ENCODE measurements around the gene LRRC27. TPM values are rescaled to one million over a fixed set of nuclear protein-coding genes. Genes with fewer than 3 reads are reported as not detected.
A peak's percentile ranks its signal among the peaks of the same experiment; 100 is the strongest.
"Not testable (repeated sequence)": the region's sequence is repeated elsewhere in the genome, so short reads cannot be mapped to it uniquely, and the experiment has no call there.

Gene LRRC27
- polyA plus RNA-seq, 2 of the 4 experiments (the other 2 are of a cell fraction) = 6.5 to 6.9 TPM

- no peak for DNase-seq (ENCODE audit: low read depth in 1 of 2, low spot score in 1 of 2)
- H3K4me1 ChIP-seq = no peaks in the 10 kb centered on the region
- H3K9me3 ChIP-seq = no peaks in the 10 kb centered on the region
- POLR2A ChIA-PET = no interaction called here
- whole genome bisulfite sequencing (ENCODE audit: missing lambda C conversion rate) = 84% methylated on average over 16 of the region's 25 CpGs
- no peak for ATAC-seq
- no peak for FAIRE-seq
- CTCF ChIA-PET = interaction anchor here (0.6 to 3.3 kb wide), 19 partner anchors 9 to 224 kb away, joined by 3 to 34 read pairs (median 4); no protein-coding TSS in a partner anchor
- H3K4me2 ChIP-seq = no peak overlapping the region
- no peak overlapping the region for H3K4me3 ChIP-seq
- TF ChIP-seq POLR2AphosphoS2 (conservative IDR thresholded peaks at IDR 0.05; ENCODE audit: low read length) (no peak), BCL3 (IDR thresholded peaks at IDR 0.05) (no peak), HOXA7 (CRISPR knock-in tag; IDR thresholded peaks at IDR 0.05) (no peak), FOSL2 (IDR thresholded peaks at IDR 0.05) (no peak), FOSL2 (CRISPR knock-in tag; IDR thresholded peaks at IDR 0.05) (no peak), HOXB13 (CRISPR knock-in tag; IDR thresholded peaks at IDR 0.05; ENCODE audit: low read depth) (no peak), ZC3H11A (IDR thresholded peaks at IDR 0.05) (no peak), BHLHE40 (IDR thresholded peaks at IDR 0.05; ENCODE audit: low read depth, low read length) (no peak), HDAC2 (IDR thresholded peaks at IDR 0.05) (no peak), SMC3 (IDR thresholded peaks at IDR 0.05) (no peak), RAD21 (conservative IDR thresholded peaks at IDR 0.05 in 1 of 2, IDR thresholded peaks at IDR 0.05 in 1 of 2) (no peak), PHF8 (IDR thresholded peaks at IDR 0.05; ENCODE audit: borderline replicate concordance, low read depth) (no peak), FOXS1 (CRISPR knock-in tag; IDR thresholded peaks at IDR 0.05) (no peak)
- H3K27ac ChIP-seq = no peak overlapping the region
Observed at GRCh38 chr10:132351611-132352010, 19.6 kb downstream of the LRRC27 start.

- H3K9me3 ChIP-seq, FAIRE-seq, H3K4me2 ChIP-seq, H3K4me1 ChIP-seq, H3K27ac ChIP-seq, H3K4me3 ChIP-seq: not testable (repeated sequence)
- TF ChIP-seq SMC3 (IDR thresholded peaks at IDR 0.05) = peak; percentile 86
- peak; percentile 69 for TF ChIP-seq CTCF (IDR thresholded peaks at IDR 0.05)
- TF ChIP-seq RAD21 (conservative IDR thresholded peaks at IDR 0.05 in 1 of 2, IDR thresholded peaks at IDR 0.05 in 1 of 2) = peak; percentile 73 to 84
- 33% methylated on average over 25 of the region's 44 CpGs for WGBS (ENCODE audit: missing lambda C conversion rate)
- POLR2A ChIA-PET = interaction anchor here (0.6 kb wide), 1 partner anchor 21 kb away, joined by 5 read pairs; no protein-coding TSS in a partner anchor
- CTCF ChIA-PET = interaction anchor here (0.6 to 5.3 kb wide), 35 partner anchors 9 to 162 kb away, joined by 3 to 49 read pairs (median 4); no protein-coding TSS in a partner anchor
- ATAC-seq (peak; percentile 90 to 93), DNase-seq (ENCODE audit: low read depth in 1 of 2, low spot score in 1 of 2) (peak; percentile 72 to 81)
Observed at GRCh38 chr10:132352462-132353308, 20.7 kb downstream of the LRRC27 start.

GRCh38 chr10:132353456-132354355 lies 21.7 kb downstream of the LRRC27 start:
- no peak for FAIRE-seq
- no peak overlapping the region for H3K4me3 ChIP-seq
- ATAC-seq = no peak
- ChIA-PET CTCF (interaction anchor here (0.6 to 5.3 kb wide), 36 partner anchors 9 to 161 kb away, joined by 3 to 49 read pairs (median 4); no protein-coding TSS in a partner anchor), POLR2A (interaction anchor here (0.6 kb wide), 1 partner anchor 22 kb away, joined by 5 read pairs; no protein-coding TSS in a partner anchor)
- H3K9me3 ChIP-seq = no peaks in the 10 kb centered on the region
- no peak overlapping the region for H3K27ac ChIP-seq
- WGBS (ENCODE audit: missing lambda C conversion rate) = 92% methylated on average over 20 of the region's 20 CpGs
- no peak for DNase-seq (ENCODE audit: low read depth in 1 of 2, low spot score in 1 of 2)
- H3K4me2 ChIP-seq = no peak overlapping the region
- no peaks in the 10 kb centered on the region for H3K4me1 ChIP-seq
- TF ChIP-seq HMGXB4 (CRISPR knock-in tag; IDR thresholded peaks at IDR 0.05; ENCODE audit: borderline replicate concordance) (no peak), MAX (IDR thresholded peaks at IDR 0.05) (no peak), PBX3 (IDR thresholded peaks at IDR 0.05) (no peak), POLR2A (IDR thresholded peaks at IDR 0.05; ENCODE audit: low read length) (no peak), RARB (CRISPR knock-in tag; IDR thresholded peaks at IDR 0.05) (no peak), MYC (IDR thresholded peaks at IDR 0.05; ENCODE audit: borderline replicate concordance, low read length) (no peak)
